Calu3 (cell line): ENCODE results near the gene CCSER1. TPM values are rescaled to one million over a fixed set of nuclear protein-coding genes. Genes with fewer than 3 reads are reported as not detected.

Experiments
- BruUV-seq: library from RNA; stranded (reverse); fragments of 400-500 nt; replicated peaks from 2 replicates; lab custom pipeline; 2021; lab: Mats Ljungman, UMichigan
- CTCF ChIA-PET: fragments of 300-600 bp; sonication (Branson Sonifier 250); formaldehyde crosslinking; loops from one replicate; lab custom pipeline; 2022; ENCODE audit warnings: antibody characterized with exemption; lab: Charles Lee
- DNase-seq: peaks from one replicate; pipeline ENCODE4 v3.0.0; 2022
- H3K27ac Mint-ChIP-seq: one replicate; pipeline ENCODE4 v1.8.0; 2022; ENCODE audit warnings: mixed read lengths; ENCODE audit not compliant: unreplicated experiment
- H3K27me3 Mint-ChIP-seq: one replicate; pipeline ENCODE4 v1.8.0; 2022; ENCODE audit warnings: mixed read lengths; ENCODE audit not compliant: unreplicated experiment
- H3K36me3 Mint-ChIP-seq: one replicate; pipeline ENCODE4 v1.8.0; 2022; ENCODE audit warnings: mild to moderate bottlenecking, moderate library complexity, mixed read lengths; ENCODE audit not compliant: insufficient read depth, unreplicated experiment
- H3K4me1 Mint-ChIP-seq: one replicate; pipeline ENCODE4 v1.8.0; 2022; ENCODE audit warnings: mild to moderate bottlenecking, low read depth, mixed read lengths; ENCODE audit not compliant: unreplicated experiment
- H3K4me3 Mint-ChIP-seq: one replicate; pipeline ENCODE4 v1.8.0; 2022; ENCODE audit warnings: mild to moderate bottlenecking, low read depth, moderate library complexity, mixed read lengths; ENCODE audit not compliant: unreplicated experiment
- H3K9me3 Mint-ChIP-seq: one replicate; pipeline ENCODE4 v1.8.0; 2022; ENCODE audit warnings: low read depth, mixed read lengths; ENCODE audit not compliant: unreplicated experiment
- CTCF ChIP-seq: fragments of 200-600 bp; IDR thresholded peaks from one replicate; pipeline ENCODE4 v1.8.0; 2022; ENCODE audit warnings: antibody characterized with exemption; ENCODE audit not compliant: unreplicated experiment
- intact Hi-C: fragments of 100-400 bp; cut with micrococcal nuclease; formaldehyde crosslinking; loops from one replicate; pipeline ENCODE4 v1.10.0; 2022; ENCODE audit not compliant: unreplicated experiment
- total RNA-seq: library from RNA; stranded (reverse); gene quantifications from 2 replicates; pipeline ENCODE4 v1.2.3, GENCODE V29; 2022

The CCSER1 gene
- total RNA-seq, 1 experiment from 2014 or later, result 6.2 TPM

DNA sequence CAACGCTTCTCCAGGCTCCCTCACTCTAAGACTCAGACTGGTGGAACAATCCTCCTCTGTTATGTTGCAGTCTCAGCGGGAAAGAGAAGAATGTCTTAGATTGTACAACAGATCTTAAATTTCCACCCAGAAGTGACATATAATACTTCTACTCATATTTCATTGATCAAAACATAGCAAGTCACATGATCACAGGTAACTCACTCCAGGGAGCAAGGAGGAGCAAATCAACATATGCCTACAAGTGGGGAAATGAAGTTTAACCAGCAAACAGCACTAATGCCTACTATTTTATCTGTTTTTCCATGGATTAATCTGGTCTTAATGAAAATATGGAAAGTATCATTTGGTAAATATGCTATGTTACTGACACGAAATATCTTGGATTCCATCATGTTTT, 819.8 kb downstream of the CCSER1 start:
- no peak overlapping the region for H3K4me3 Mint-ChIP-seq
- no peak for TF ChIP-seq CTCF
- no peaks in the 10 kb centered on the region for H3K9me3 Mint-ChIP-seq
- H3K27me3 Mint-ChIP-seq, result no peaks in the 10 kb centered on the region
- BruUV-seq, result no TSS peak
- intact Hi-C loops, result no loop called here
- CTCF ChIA-PET, result interaction anchor here (0.8 kb wide), 1 partner anchor 145 kb away, joined by 3 read pairs; no protein-coding TSS in a partner anchor
- peaks cover 10% of the 10 kb centered on the region for H3K4me1 Mint-ChIP-seq
- peak; percentile 19 for DNase-seq
- H3K27ac Mint-ChIP-seq, result no peak overlapping the region
- no peaks in the 10 kb centered on the region for H3K36me3 Mint-ChIP-seq

DNA sequence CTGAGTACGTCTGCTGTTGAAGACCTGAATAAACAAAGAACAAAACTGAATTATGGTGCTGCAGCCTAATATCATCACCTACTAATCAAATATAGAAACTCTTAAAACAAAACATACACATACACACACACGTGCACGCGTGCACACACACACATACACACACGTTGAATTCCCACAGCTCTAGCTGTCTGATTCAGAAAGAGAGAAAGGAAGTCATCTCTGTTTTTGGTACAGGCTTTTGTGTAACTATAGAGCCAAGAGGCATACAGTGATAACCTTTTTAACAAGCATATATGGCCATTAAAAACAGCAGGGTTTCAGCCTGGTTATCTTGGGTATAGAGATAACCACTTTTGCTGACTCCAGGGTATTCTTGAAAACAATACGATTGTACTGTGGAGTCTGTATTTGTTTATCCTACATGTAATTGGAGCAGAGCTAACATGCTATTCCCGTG, 823.2 kb downstream of the CCSER1 start:
- H3K9me3 Mint-ChIP-seq, result no peaks in the 10 kb centered on the region
- CTCF ChIA-PET, result no interaction called here
- H3K27ac Mint-ChIP-seq, result no peak overlapping the region
- BruUV-seq, result no TSS peak
- no peak for TF ChIP-seq CTCF
- H3K4me1 Mint-ChIP-seq, result peaks cover 10% of the 10 kb centered on the region
- no peaks in the 10 kb centered on the region for H3K27me3 Mint-ChIP-seq
- intact Hi-C loops, result loop anchor here (10.0 kb wide), 3 partner anchors 106 to 526 kb away; no protein-coding TSS in a partner anchor
- no peak overlapping the region for H3K4me3 Mint-ChIP-seq
- H3K36me3 Mint-ChIP-seq, result no peaks in the 10 kb centered on the region
- no peak for DNase-seq

DNA sequence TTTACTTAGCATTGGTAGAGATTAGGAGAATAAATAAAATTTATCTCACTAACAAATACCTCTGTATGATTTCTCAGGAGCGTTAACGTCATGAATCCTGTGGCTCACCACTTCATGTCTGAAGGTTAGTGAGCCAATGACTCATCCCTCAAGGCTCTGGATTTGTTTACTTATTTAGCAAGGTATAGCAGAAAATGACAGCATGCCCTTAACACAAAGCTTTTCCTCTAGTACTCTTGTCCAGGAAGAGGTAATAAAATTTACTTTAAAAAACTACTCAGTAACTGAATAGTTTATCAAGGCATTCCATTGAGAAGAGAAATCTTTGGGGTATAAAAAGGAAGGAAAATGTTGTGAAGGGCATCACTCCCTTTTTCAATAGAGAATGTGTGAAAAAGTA, 823.8 kb downstream of the CCSER1 start:
- no TSS peak for BruUV-seq
- peak; percentile 23 for DNase-seq
- intact Hi-C loops, result loop anchor here (10.0 kb wide), 3 partner anchors 106 to 526 kb away; no protein-coding TSS in a partner anchor
- Mint-ChIP-seq H3K4me1 (peaks cover 10% of the 10 kb centered on the region), H3K27me3 (no peaks in the 10 kb centered on the region), H3K36me3 (no peaks in the 10 kb centered on the region), H3K9me3 (no peaks in the 10 kb centered on the region), H3K27ac (no peak overlapping the region), H3K4me3 (no peak overlapping the region)
- CTCF ChIA-PET, result no interaction called here
- TF ChIP-seq CTCF, result no peak

DNA sequence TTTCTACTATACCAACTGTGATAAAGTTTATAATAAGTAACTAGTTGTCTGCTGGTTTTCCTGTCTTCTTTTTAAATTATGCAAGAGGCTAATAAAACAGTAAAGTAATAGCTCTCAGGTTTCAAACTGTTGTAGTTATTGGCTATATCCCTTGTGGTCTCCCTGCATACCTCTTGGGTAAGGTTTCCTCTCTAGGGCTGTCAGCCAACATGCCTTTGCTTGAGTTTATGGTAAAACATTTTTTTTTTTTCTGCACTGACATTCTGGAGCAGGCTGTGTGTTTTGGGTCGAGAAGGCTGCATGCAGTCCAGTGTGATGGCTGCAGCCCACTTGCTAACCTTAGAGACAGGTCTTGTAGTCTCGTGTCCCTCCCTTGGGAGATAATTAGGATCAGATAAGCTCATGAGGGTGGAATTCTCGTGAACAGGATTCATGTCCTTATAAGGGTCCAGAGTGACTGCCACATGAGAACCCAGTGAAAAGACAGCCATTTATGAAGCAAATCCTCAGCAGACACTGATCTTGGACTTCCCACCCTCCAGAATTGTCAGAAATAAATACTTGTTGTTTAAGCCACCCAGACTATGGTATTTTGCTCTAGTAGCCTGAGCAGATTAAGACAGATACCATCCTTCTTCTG, 831.2 kb downstream of the CCSER1 start:
- TF ChIP-seq CTCF, result no peak
- BruUV-seq, result no TSS peak
- H3K27me3 Mint-ChIP-seq, result no peaks in the 10 kb centered on the region
- no peaks in the 10 kb centered on the region for H3K36me3 Mint-ChIP-seq
- H3K4me3 Mint-ChIP-seq, result peak overlapping the region; percentile 32
- no peaks in the 10 kb centered on the region for H3K9me3 Mint-ChIP-seq
- peak; percentile 28 for DNase-seq
- H3K27ac Mint-ChIP-seq, result no peak overlapping the region
- CTCF ChIA-PET, result interaction anchor here (0.7 kb wide), 2 partner anchors 411 to 1294 kb away, joined by 3 to 4 read pairs; no protein-coding TSS in a partner anchor
- intact Hi-C loops, result loop anchor here (10.0 kb wide), 3 partner anchors 114 to 534 kb away; no protein-coding TSS in a partner anchor
- H3K4me1 Mint-ChIP-seq, result peaks cover 16% of the 10 kb centered on the region
